AG10803 (cell line): ENCODE results near the gene F2RL2.
A peak's percentile ranks its signal among the peaks of the same experiment; 100 is the strongest.

Experiments used
- DNase-seq: peaks from one replicate; pipeline ENCODE4 v3.0.0; 2010; ENCODE audit warnings: low read depth
- H3K4me3 ChIP-seq: 2 replicates; pipeline ENCODE4 v1.5.1; 2011; ENCODE audit warnings: mild to moderate bottlenecking, low read length, control low read depth
- TF ChIP-seq, protein P1 (sequence below): conservative IDR thresholded peaks from 2 replicates; pipeline ENCODE4 v1.5.1; 2011; ENCODE audit warnings: mild to moderate bottlenecking, low read length, control low read depth, inconsistent platforms

The F2RL2 gene

GRCh38 chr5:76642390-76643040, 19.3 kb upstream of the F2RL2 start:
- DNase-seq = no peak
- H3K4me3 ChIP-seq = no peak overlapping the region
- TF ChIP-seq, protein P1, sequence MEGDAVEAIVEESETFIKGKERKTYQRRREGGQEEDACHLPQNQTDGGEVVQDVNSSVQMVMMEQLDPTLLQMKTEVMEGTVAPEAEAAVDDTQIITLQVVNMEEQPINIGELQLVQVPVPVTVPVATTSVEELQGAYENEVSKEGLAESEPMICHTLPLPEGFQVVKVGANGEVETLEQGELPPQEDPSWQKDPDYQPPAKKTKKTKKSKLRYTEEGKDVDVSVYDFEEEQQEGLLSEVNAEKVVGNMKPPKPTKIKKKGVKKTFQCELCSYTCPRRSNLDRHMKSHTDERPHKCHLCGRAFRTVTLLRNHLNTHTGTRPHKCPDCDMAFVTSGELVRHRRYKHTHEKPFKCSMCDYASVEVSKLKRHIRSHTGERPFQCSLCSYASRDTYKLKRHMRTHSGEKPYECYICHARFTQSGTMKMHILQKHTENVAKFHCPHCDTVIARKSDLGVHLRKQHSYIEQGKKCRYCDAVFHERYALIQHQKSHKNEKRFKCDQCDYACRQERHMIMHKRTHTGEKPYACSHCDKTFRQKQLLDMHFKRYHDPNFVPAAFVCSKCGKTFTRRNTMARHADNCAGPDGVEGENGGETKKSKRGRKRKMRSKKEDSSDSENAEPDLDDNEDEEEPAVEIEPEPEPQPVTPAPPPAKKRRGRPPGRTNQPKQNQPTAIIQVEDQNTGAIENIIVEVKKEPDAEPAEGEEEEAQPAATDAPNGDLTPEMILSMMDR = no peak

- TF ChIP-seq, protein P1 = peak; percentile 86
- H3K4me3 ChIP-seq = no peak overlapping the region
- peak; percentile 58 for DNase-seq
These were observed 18.4 kb upstream of the F2RL2 start for GRCh38 chr5:76641514-76642120.

GRCh38 chr5:76638479-76638878, 15.3 kb upstream of the F2RL2 start:
- no peak overlapping the region for H3K4me3 ChIP-seq
- TF ChIP-seq, protein P1 = no peak
- DNase-seq = peak; percentile 6

DNA sequence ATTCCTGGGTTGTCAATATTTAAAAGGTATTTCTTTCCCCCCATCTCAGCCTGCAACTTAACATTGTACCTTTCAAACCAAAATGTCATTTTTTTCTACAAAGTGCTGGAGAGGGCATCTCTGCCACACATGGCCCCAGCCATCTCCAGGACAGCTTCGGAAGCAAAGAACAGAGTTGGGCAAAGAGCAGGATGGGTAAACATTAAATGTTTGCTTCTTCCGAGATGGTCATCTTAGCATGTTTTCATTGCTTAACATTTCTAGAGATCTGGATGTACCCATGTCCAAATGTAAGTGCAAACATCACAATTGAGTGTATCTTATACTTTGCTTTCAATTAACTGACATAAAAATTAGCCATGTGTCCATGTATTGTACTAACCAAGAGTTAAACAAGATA, 14.3 kb upstream of the F2RL2 start:
- H3K4me3 ChIP-seq = no peak overlapping the region
- TF ChIP-seq, protein P1 = no peak
- no peak for DNase-seq

- no peak for DNase-seq
- TF ChIP-seq, protein P1 = no peak
- H3K4me3 ChIP-seq = no peak overlapping the region
These were observed 11.5 kb upstream of the F2RL2 start for GRCh38 chr5:76634661-76635060.

DNA sequence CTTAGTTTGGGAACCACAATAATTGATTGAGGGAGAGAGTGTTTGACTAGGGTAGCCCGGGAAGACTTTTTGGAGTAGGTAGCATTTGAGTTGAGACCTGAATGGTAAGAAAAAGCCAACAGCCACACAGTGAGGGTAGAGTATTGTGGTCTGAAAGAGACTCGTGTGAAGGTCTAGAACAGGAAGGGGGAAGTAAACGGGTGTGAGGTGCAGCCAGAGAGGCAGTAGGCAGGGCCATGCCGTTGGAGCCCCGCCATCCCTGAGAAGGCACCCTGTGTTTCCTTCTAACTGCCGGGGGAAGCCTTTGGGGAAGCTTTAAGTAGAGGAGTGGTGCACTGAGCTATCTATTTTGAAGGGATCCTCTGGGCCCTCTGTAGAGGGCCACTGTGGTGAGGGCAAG, 3.5 kb upstream of the F2RL2 start:
- H3K4me3 ChIP-seq = no peak overlapping the region
- no peak for DNase-seq
- TF ChIP-seq, protein P1 = no peak
